AG20443 (cell line): Measurements from ENCODE around the gene DRD2.

Experiments
- DNase-seq: peaks from one replicate; pipeline ENCODE4 v3.0.0; 2012; ENCODE audit warnings: low spot score, mixed read lengths

DRD2 gene

GRCh38 chr11:113372309-113372708, 102.9 kb downstream of the DRD2 start:
- DNase-seq = no peak

- no peak for DNase-seq
Observed at GRCh38 chr11:113370634-113371033, 104.6 kb downstream of the DRD2 start.

GRCh38 chr11:113369411-113369810, 105.8 kb downstream of the DRD2 start:
- no peak for DNase-seq

GRCh38 chr11:113365895-113366294, 109.3 kb downstream of the DRD2 start:
- no peak for DNase-seq

GRCh38 chr11:113363996-113364641, 111.1 kb downstream of the DRD2 start:
- no peak for DNase-seq

- DNase-seq = no peak
Observed at GRCh38 chr11:113363406-113363805, 111.8 kb downstream of the DRD2 start.
